ENCODE data around the gene MKLN1.

Gene MKLN1

GRCh38 chr7:131494182-131494581, 166.5 kb downstream of the MKLN1 start:
- no peak for TF ChIP-seq CTCF (IDR thresholded peaks at IDR 0.05; ENCODE audit: control extremely low read depth, extremely low read depth, low read depth, missing control alignments)
- ChIA-PET POLR2A (no interaction called here), CTCF (interaction anchor here (1.3 to 2.8 kb wide), 4 partner anchors 11 to 19 kb away, joined by 4 to 15 read pairs (median 10); no protein-coding TSS in a partner anchor)
- no peak for DNase-seq (ENCODE audit: extremely low spot score)

GRCh38 chr7:131495669-131496498, 168.2 kb downstream of the MKLN1 start:
- CTCF ChIA-PET, result interaction anchor here (0.8 to 3.9 kb wide), 5 partner anchors 9 to 17 kb away, joined by 4 to 13 read pairs (median 4); no protein-coding TSS in a partner anchor
- no peak for DNase-seq (ENCODE audit: extremely low spot score)
- no peak for TF ChIP-seq CTCF (IDR thresholded peaks at IDR 0.05; ENCODE audit: control extremely low read depth, extremely low read depth, low read depth, missing control alignments)
- POLR2A ChIA-PET, result no interaction called here

- ChIA-PET POLR2A (no interaction called here), CTCF (interaction anchor here (1.1 to 3.9 kb wide), 3 partner anchors 11 to 16 kb away, joined by 4 to 13 read pairs (median 6); no protein-coding TSS in a partner anchor)
- no peak for DNase-seq (ENCODE audit: extremely low spot score)
Observed at GRCh38 chr7:131497454-131497853, 169.8 kb downstream of the MKLN1 start.

GRCh38 chr7:131498237-131498885, 170.7 kb downstream of the MKLN1 start:
- DNase-seq (ENCODE audit: extremely low spot score), result no peak
- CTCF ChIA-PET, result interaction anchor here (1.3 to 3.9 kb wide), 6 partner anchors 8 to 157 kb away, joined by 4 to 14 read pairs (median 8); no protein-coding TSS in a partner anchor
- TF ChIP-seq CTCF (IDR thresholded peaks at IDR 0.05; ENCODE audit: control extremely low read depth, extremely low read depth, low read depth, missing control alignments), result no peak
- POLR2A ChIA-PET, result no interaction called here

More at GRCh38 chr7:131497454-131497853, 169.8 kb downstream of the MKLN1 start:
- TF ChIP-seq CTCF (IDR thresholded peaks at IDR 0.05; ENCODE audit: control extremely low read depth, extremely low read depth, low read depth, missing control alignments), result no peak

- CTCF ChIA-PET, result interaction anchor here (1.3 to 2.6 kb wide), 5 partner anchors 8 to 156 kb away, joined by 3 to 14 read pairs (median 8); no protein-coding TSS in a partner anchor
- POLR2A ChIA-PET, result no interaction called here
- DNase-seq (ENCODE audit: extremely low spot score), result no peak
- no peak for TF ChIP-seq CTCF (IDR thresholded peaks at IDR 0.05; ENCODE audit: control extremely low read depth, extremely low read depth, low read depth, missing control alignments)
Observed at GRCh38 chr7:131499801-131500200, 172.1 kb downstream of the MKLN1 start.

GRCh38 chr7:131500357-131500756, 172.7 kb downstream of the MKLN1 start:
- ChIA-PET POLR2A (no interaction called here), CTCF (interaction anchor here (1.4 to 5.4 kb wide), 4 partner anchors 8 to 17 kb away, joined by 3 to 59 read pairs (median 11); no protein-coding TSS in a partner anchor)
- no peak for DNase-seq (ENCODE audit: extremely low spot score)
- no peak for TF ChIP-seq CTCF (IDR thresholded peaks at IDR 0.05; ENCODE audit: control extremely low read depth, extremely low read depth, low read depth, missing control alignments)

All from GM10248 (cell line).